ENCODE measurements around the gene STX10. TPM values are rescaled to one million over a fixed set of nuclear protein-coding genes. Genes with fewer than 3 reads are reported as not detected.

Gene STX10
- total RNA-seq, 2 experiments from 2014 or later = 68.4 to 69.2 TPM

- POLR2A ChIA-PET = interaction anchor here (1.0 to 1.8 kb wide), 3 partner anchors 10 to 25 kb away, joined by 3 to 5 read pairs (median 4); partner anchors contain the start of gene NACC1
- ATAC-seq = no peak
Observed at GRCh38 chr19:13127811-13128575, 22.2 kb downstream of the STX10 start.

GRCh38 chr19:13127051-13127450, 23.1 kb downstream of the STX10 start:
- H3K27ac Mint-ChIP-seq = no peak overlapping the region
- POLR2A ChIA-PET = interaction anchor here (1.5 kb wide), 1 partner anchor 9 kb away, joined by 4 read pairs; the partner anchor contains the start of gene NACC1
- ATAC-seq = no peak
- peaks cover 4% of the 10 kb centered on the region for H3K36me3 Mint-ChIP-seq (ENCODE audit: low read depth)
- H3K4me3 Mint-ChIP-seq = no peak overlapping the region
- H3K4me1 Mint-ChIP-seq (ENCODE audit: low read depth) = peaks cover 39% of the 10 kb centered on the region
- CTCF ChIA-PET = interaction anchor here (2.0 kb wide), 1 partner anchor 33 kb away, joined by 6 read pairs; no protein-coding TSS in a partner anchor
- H3K27me3 Mint-ChIP-seq (ENCODE audit: low read depth) = no peaks in the 10 kb centered on the region
- H3K9me3 Mint-ChIP-seq (ENCODE audit: insufficient read depth) = no peaks in the 10 kb centered on the region
- no peak for DNase-seq

More at GRCh38 chr19:13127811-13128575, 22.2 kb downstream of the STX10 start:
- no peak overlapping the region for H3K27ac Mint-ChIP-seq
- CTCF ChIA-PET = interaction anchor here (1.2 to 2.0 kb wide), 2 partner anchors 23 to 34 kb away, joined by 6 to 7 read pairs; no protein-coding TSS in a partner anchor
- H3K27me3 Mint-ChIP-seq (ENCODE audit: low read depth) = no peaks in the 10 kb centered on the region
- H3K9me3 Mint-ChIP-seq (ENCODE audit: insufficient read depth) = no peaks in the 10 kb centered on the region
- peaks cover 7% of the 10 kb centered on the region for H3K36me3 Mint-ChIP-seq (ENCODE audit: low read depth)
- H3K4me3 Mint-ChIP-seq = no peak overlapping the region
- DNase-seq = no peak
- H3K4me1 Mint-ChIP-seq (ENCODE audit: low read depth) = peaks cover 39% of the 10 kb centered on the region

DNA sequence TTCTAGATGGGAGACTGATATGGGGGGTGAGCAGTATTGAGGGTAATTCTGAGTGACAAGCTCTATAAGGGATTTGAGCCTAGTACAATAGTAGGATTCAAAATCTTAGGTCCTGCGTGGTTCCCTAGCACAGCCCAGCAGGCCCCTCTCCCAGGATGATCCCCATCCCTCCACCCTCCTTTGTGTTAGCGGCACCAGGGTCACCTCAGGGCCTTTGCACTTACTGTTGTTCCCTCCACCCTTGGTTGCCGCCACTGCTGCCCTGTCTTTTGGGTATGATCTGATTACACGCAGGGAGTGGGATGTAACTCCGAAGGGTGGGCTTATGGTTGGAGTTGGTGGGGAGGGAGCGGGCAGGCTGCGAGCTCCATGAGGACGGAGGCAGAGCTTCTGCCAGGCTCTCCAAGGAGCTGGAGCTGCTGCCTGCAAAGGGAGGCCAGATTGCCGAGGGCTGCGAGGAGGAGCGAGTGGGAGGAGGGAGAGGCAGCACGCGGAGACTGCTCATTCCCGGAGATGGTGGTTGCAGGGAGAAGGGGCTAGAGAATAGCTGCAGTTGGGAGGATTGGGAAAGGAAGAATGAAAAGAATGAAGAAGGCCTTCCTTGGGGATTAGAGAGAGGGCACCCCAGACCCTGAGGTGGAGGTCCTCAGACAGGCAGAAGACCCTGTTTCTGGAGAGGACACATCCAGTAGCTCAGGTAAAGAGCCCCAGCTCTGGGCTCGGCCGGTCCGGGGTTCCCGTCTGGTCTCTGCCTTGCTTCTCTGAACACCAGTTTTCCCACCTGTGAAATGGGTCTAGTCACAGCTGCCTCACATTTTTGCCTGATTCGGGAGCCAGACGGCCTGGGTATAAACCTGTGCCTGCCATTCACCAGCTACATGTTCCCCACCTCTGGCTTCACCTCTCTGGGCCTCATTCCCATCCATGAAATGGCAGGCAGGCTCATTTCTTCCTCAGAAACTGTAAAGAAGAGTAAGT, 26.9 kb downstream of the STX10 start:
- no peak for DNase-seq
- H3K4me3 Mint-ChIP-seq = no peak overlapping the region
- ATAC-seq = no peak
- H3K9me3 Mint-ChIP-seq (ENCODE audit: insufficient read depth) = no peaks in the 10 kb centered on the region
- ChIA-PET CTCF (interaction anchor here (0.9 to 1.0 kb wide), 2 partner anchors 19 to 29 kb away, joined by 3 read pairs; no protein-coding TSS in a partner anchor), POLR2A (interaction anchor here (0.9 to 1.6 kb wide), 3 partner anchors 9 to 29 kb away, joined by 3 to 5 read pairs (median 3); no protein-coding TSS in a partner anchor)
- no peak overlapping the region for H3K27ac Mint-ChIP-seq
- H3K36me3 Mint-ChIP-seq (ENCODE audit: low read depth) = peaks cover 10% of the 10 kb centered on the region
- peaks cover 55% of the 10 kb centered on the region for H3K4me1 Mint-ChIP-seq (ENCODE audit: low read depth)
- H3K27me3 Mint-ChIP-seq (ENCODE audit: low read depth) = no peaks in the 10 kb centered on the region

DNA sequence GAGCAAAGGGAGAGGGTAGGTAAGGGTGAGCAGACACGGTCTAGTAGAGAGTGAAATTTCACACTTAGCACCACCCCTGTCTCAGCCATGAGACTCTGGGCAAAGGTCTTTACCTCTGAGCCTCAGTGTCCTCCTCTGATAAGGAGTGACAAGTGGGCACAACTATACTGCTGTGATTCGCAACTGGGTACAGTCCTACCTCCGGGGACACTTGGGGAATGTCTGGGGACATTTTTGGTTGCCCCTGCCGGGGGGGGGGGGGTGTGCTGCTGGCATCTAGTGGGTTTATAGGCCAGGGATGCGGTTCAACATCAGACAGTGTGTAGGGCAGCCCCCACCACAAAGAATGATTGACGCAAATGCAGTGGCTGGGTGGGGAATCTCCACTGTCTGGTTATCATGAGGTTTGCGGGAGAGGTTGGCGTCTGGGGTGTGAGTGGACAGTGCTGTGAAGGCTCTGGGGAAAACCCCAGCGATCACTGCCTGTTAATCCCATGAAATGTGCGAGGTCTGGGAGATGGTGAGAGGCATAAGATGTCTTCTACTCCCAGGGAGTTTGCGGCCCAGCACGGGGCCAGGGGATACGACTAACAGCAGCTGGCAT, 27.8 kb downstream of the STX10 start:
- DNase-seq (no peak), ATAC-seq (no peak)
- H3K27ac Mint-ChIP-seq = peak overlapping the region; percentile 26
- ChIA-PET POLR2A (interaction anchor here (1.6 kb wide), 1 partner anchor 30 kb away, joined by 5 read pairs; no protein-coding TSS in a partner anchor), CTCF (interaction anchor here (1.0 kb wide), 1 partner anchor 18 kb away, joined by 3 read pairs; no protein-coding TSS in a partner anchor)
- H3K4me3 Mint-ChIP-seq = no peak overlapping the region
- H3K9me3 Mint-ChIP-seq (ENCODE audit: insufficient read depth) = no peaks in the 10 kb centered on the region
- H3K4me1 Mint-ChIP-seq (ENCODE audit: low read depth) = peaks cover 50% of the 10 kb centered on the region
- peaks cover 7% of the 10 kb centered on the region for H3K36me3 Mint-ChIP-seq (ENCODE audit: low read depth)
- no peaks in the 10 kb centered on the region for H3K27me3 Mint-ChIP-seq (ENCODE audit: low read depth)

GRCh38 chr19:13121551-13122274, 28.5 kb downstream of the STX10 start:
- ATAC-seq (no peak), DNase-seq (no peak)
- Mint-ChIP-seq H3K36me3 (ENCODE audit: low read depth) (peaks cover 8% of the 10 kb centered on the region), H3K27ac (peak overlapping the region; percentile 26), H3K4me3 (no peak overlapping the region), H3K27me3 (ENCODE audit: low read depth) (no peaks in the 10 kb centered on the region), H3K9me3 (ENCODE audit: insufficient read depth) (no peaks in the 10 kb centered on the region), H3K4me1 (ENCODE audit: low read depth) (peaks cover 50% of the 10 kb centered on the region)
- POLR2A ChIA-PET = interaction anchor here (0.9 to 1.2 kb wide), 2 partner anchors 11 to 30 kb away, joined by 3 to 4 read pairs; no protein-coding TSS in a partner anchor
- CTCF ChIA-PET = interaction anchor here (2.2 kb wide), 1 partner anchor 17 kb away, joined by 8 read pairs; no protein-coding TSS in a partner anchor

- Mint-ChIP-seq H3K4me1 (ENCODE audit: low read depth) (peaks cover 54% of the 10 kb centered on the region), H3K4me3 (peak overlapping the region; percentile 22), H3K9me3 (ENCODE audit: insufficient read depth) (no peaks in the 10 kb centered on the region), H3K36me3 (ENCODE audit: low read depth) (peaks cover 12% of the 10 kb centered on the region), H3K27ac (no peak overlapping the region), H3K27me3 (ENCODE audit: low read depth) (no peaks in the 10 kb centered on the region)
- DNase-seq (no peak), ATAC-seq (no peak)
- POLR2A ChIA-PET = interaction anchor here (0.9 to 1.8 kb wide), 4 partner anchors 10 to 31 kb away, joined by 3 to 5 read pairs (median 4); partner anchors contain the start of genes IER2 and STX10
- CTCF ChIA-PET = interaction anchor here (2.2 kb wide), 1 partner anchor 16 kb away, joined by 8 read pairs; no protein-coding TSS in a partner anchor
Observed at GRCh38 chr19:13120817-13121216, 29.4 kb downstream of the STX10 start.

DNA sequence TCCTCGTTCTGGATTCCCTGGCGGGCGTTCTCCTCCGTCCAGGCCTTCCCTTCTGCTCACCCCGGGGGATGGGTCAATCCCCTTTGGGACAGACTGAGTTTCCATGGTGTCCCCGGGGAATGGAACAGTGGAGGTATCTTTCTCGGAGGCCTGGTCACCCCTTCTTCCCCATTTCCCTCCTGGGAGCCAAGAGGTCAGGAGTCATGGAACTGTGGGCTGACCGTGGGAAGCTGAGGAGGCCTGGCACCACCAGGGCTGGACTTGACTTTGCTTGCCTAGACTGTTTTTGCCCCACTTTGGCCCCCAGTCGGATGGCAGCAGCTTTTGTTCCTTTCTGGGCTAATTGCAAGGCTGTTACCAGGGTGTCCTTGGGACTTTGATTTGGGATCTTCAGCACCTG, 30.1 kb downstream of the STX10 start:
- ATAC-seq (no peak), DNase-seq (no peak)
- H3K36me3 Mint-ChIP-seq (ENCODE audit: low read depth) = peaks cover 12% of the 10 kb centered on the region
- POLR2A ChIA-PET = interaction anchor here (0.5 to 5.2 kb wide), 7 partner anchors 11 to 343 kb away, joined by 3 to 64 read pairs (median 4); partner anchors contain the start of genes IER2 and STX10
- H3K4me3 Mint-ChIP-seq = no peak overlapping the region
- no peak overlapping the region for H3K27ac Mint-ChIP-seq
- no peaks in the 10 kb centered on the region for H3K27me3 Mint-ChIP-seq (ENCODE audit: low read depth)
- CTCF ChIA-PET = interaction anchor here (1.5 to 2.2 kb wide), 2 partner anchors 15 to 155 kb away, joined by 3 to 8 read pairs; no protein-coding TSS in a partner anchor
- no peaks in the 10 kb centered on the region for H3K9me3 Mint-ChIP-seq (ENCODE audit: insufficient read depth)
- peaks cover 62% of the 10 kb centered on the region for H3K4me1 Mint-ChIP-seq (ENCODE audit: low read depth)

- no peaks in the 10 kb centered on the region for H3K27me3 Mint-ChIP-seq (ENCODE audit: low read depth)
- peaks cover 12% of the 10 kb centered on the region for H3K36me3 Mint-ChIP-seq (ENCODE audit: low read depth)
- ChIA-PET CTCF (interaction anchor here (1.5 to 2.2 kb wide), 2 partner anchors 15 to 154 kb away, joined by 3 to 8 read pairs; no protein-coding TSS in a partner anchor), POLR2A (interaction anchor here (0.5 to 5.2 kb wide), 7 partner anchors 12 to 342 kb away, joined by 3 to 64 read pairs (median 4); partner anchors contain the start of genes IER2 and STX10)
- peak overlapping the region; percentile 78 for H3K4me3 Mint-ChIP-seq
- H3K9me3 Mint-ChIP-seq (ENCODE audit: insufficient read depth) = no peaks in the 10 kb centered on the region
- DNase-seq (no peak), ATAC-seq (no peak)
- H3K4me1 Mint-ChIP-seq (ENCODE audit: low read depth) = peaks cover 66% of the 10 kb centered on the region
- peak overlapping the region; percentile 84 for H3K27ac Mint-ChIP-seq
Observed at GRCh38 chr19:13119627-13120026, 30.5 kb downstream of the STX10 start.

- H3K4me1 Mint-ChIP-seq (ENCODE audit: low read depth) = peaks cover 60% of the 10 kb centered on the region
- ChIA-PET POLR2A (interaction anchor here (1.0 to 5.2 kb wide), 11 partner anchors 9 to 124 kb away, joined by 3 to 64 read pairs (median 7); partner anchors contain the start of genes IER2 and STX10), CTCF (interaction anchor here (1.0 to 4.0 kb wide), 5 partner anchors 14 to 153 kb away, joined by 3 to 28 read pairs (median 7); partner anchors contain the start of genes IER2 and STX10)
- no peaks in the 10 kb centered on the region for H3K27me3 Mint-ChIP-seq (ENCODE audit: low read depth)
- ATAC-seq = peak; percentile 13
- peak; percentile 66 for DNase-seq
- H3K4me3 Mint-ChIP-seq = peak overlapping the region; percentile 78
- H3K27ac Mint-ChIP-seq = peak overlapping the region; percentile 84
- no peaks in the 10 kb centered on the region for H3K9me3 Mint-ChIP-seq (ENCODE audit: insufficient read depth)
- peaks cover 12% of the 10 kb centered on the region for H3K36me3 Mint-ChIP-seq (ENCODE audit: low read depth)
Observed at GRCh38 chr19:13118424-13119193, 31.6 kb downstream of the STX10 start.
